ENCODE measurements around the gene NFE2. TPM values are rescaled to one million over a fixed set of nuclear protein-coding genes. Genes with fewer than 3 reads are reported as not detected.

Gene NFE2
- polyA plus RNA-seq (2011; rRNA removed) (0.89 and 1.0 TPM in 2 replicates), polyA minus RNA-seq (2011; rRNA and poly(A)+ RNA removed) (0.51 and 1.00 TPM in 2 replicates)

DNA sequence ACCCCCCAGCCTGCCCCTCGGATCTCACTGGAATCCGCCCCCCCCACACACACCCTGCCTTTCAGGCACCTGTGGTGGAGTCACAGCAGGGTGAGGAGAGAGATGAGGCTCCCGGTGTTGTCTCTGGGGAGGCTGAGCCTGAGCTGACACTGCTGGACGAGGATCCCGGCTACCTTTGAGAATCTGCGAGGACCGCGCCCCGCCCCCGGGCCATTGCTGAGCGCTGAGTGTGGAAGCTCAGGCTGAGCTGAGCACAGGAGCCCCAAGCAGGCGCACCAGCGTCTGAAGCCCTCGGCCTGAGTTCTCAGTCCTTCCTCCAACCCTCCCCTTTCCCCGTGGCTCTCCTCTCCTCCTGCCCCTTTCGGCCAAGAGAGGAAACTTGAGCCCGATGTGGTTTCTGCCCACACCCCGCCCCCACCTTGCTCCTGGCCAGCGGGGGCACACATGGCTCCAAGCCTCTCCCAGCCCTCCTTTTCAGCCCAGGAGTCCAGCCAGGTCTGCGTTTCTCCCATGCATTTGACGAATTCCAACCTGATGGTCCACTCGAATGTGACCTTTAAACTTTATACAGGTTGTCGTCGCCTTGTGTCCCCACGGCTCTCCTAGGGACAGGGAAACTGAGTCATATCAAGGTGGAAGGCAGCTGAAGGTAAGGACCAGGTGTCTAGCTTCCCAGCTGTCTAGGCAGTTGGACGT is at the start of gene NFE2:
Gene NFE2 (minus strand): TSS at position 284 of the 696 bp plus-strand sequence. CDS start 5,767 bp downstream, outside the sequence.
- DNase-seq (ENCODE audit: low read depth) = no peak
- peak; percentile 32; the same call in 1 of the 2 replicates for TF ChIP-seq CTCF (IDR thresholded peaks at IDR 0.05; ENCODE audit: insufficient read depth, low read depth, low read length)
- ChIA-PET POLR2A (interaction anchor here (0.5 to 1.1 kb wide), 2 partner anchors 24 to 33 kb away, joined by 7 to 12 read pairs; partner anchors contain the start of gene COPZ1), CTCF (interaction anchor here (0.7 to 3.5 kb wide), 18 partner anchors 8 to 99 kb away, joined by 3 to 17 read pairs (median 4); partner anchors contain the start of genes CBX5, COPZ1 and HNRNPA1)
- H3K36me3 ChIP-seq (ENCODE audit: control insufficient read depth, insufficient read depth, low read length) = no peaks in the 10 kb centered on the region
- peaks cover 13% of the 10 kb centered on the region for H3K27me3 ChIP-seq (ENCODE audit: control insufficient read depth, insufficient read depth, low read length)
- peak within 1 kb of the TSS; percentile 25 for H3K4me3 ChIP-seq (ENCODE audit: low read depth, low read length)

GRCh38 chr12:54349679-54350078 is 48.9 kb upstream of the NFE2 start:
- DNase-seq (ENCODE audit: low read depth) = no peak
- CTCF ChIA-PET = interaction anchor here (0.9 to 4.1 kb wide), 4 partner anchors 9 to 142 kb away, joined by 3 to 28 read pairs (median 4); no protein-coding TSS in a partner anchor
- H3K36me3 ChIP-seq (ENCODE audit: control insufficient read depth, insufficient read depth, low read length) = peaks cover 17% of the 10 kb centered on the region

DNA sequence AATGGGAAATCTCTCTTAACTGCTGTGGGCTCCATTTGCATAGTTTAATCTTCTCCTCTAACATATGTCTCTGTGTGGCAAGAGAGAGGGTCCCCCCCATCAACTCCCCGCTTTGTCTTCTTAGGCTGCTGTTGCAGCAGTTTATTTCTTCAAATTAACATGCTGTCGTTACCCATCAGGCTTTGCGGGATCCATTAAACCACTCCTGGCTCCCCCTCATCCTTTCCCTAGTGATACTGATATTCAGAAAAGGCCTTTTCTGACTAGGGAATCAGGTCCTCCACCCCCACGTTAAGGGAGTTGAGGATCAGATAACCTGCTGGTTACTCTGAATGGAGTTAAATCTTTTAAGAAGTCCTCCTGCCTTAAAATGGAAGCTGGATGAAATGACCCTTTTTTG is 48.2 kb upstream of the NFE2 start:
- ChIA-PET CTCF (no interaction called here), POLR2A (no interaction called here)
- no peak for TF ChIP-seq CTCF (IDR thresholded peaks at IDR 0.05; ENCODE audit: insufficient read depth, low read depth, low read length)
- Histone ChIP-seq H3K27me3 (ENCODE audit: control insufficient read depth, insufficient read depth, low read length) (no peaks in the 10 kb centered on the region), H3K4me3 (ENCODE audit: low read depth, low read length) (no peak overlapping the region), H3K36me3 (ENCODE audit: control insufficient read depth, insufficient read depth, low read length) (peaks cover 20% of the 10 kb centered on the region)
- DNase-seq (ENCODE audit: low read depth) = no peak

More at GRCh38 chr12:54349679-54350078, 48.9 kb upstream of the NFE2 start:
- Histone ChIP-seq H3K4me3 (ENCODE audit: low read depth, low read length) (no peak overlapping the region), H3K27me3 (ENCODE audit: control insufficient read depth, insufficient read depth, low read length) (no peaks in the 10 kb centered on the region)
- TF ChIP-seq CTCF (IDR thresholded peaks at IDR 0.05; ENCODE audit: insufficient read depth, low read depth, low read length) = no peak
- POLR2A ChIA-PET = no interaction called here

GRCh38 chr12:54341378-54342300 is 40.8 kb upstream of the NFE2 start:
- no peak for TF ChIP-seq CTCF (IDR thresholded peaks at IDR 0.05; ENCODE audit: insufficient read depth, low read depth, low read length)
- Histone ChIP-seq H3K27me3 (ENCODE audit: control insufficient read depth, insufficient read depth, low read length) (no peaks in the 10 kb centered on the region), H3K4me3 (ENCODE audit: low read depth, low read length) (no peak overlapping the region), H3K36me3 (ENCODE audit: control insufficient read depth, insufficient read depth, low read length) (peaks cover 19% of the 10 kb centered on the region)
- DNase-seq (ENCODE audit: low read depth) = no peak
- ChIA-PET POLR2A (interaction anchor here (1.1 kb wide), 1 partner anchor 61 kb away, joined by 3 read pairs; the partner anchor contains the start of gene HNRNPA1), CTCF (interaction anchor here (0.8 to 1.5 kb wide), 10 partner anchors 8 to 127 kb away, joined by 3 to 8 read pairs (median 3); partner anchors contain the start of gene COPZ1)

All from BJ (cell line).